Epidermal melanocyte (primary cell): Measurements from ENCODE around the gene THOC6.

Experiments used
- DNase-seq: peaks from one replicate; pipeline ENCODE4 v3.0.0; 2011; ENCODE audit warnings: low spot score; ENCODE audit not compliant: insufficient read length

THOC6 gene

GRCh38 chr16:3015865-3016521, 7.8 kb upstream of the THOC6 start:
- DNase-seq, result no peak

DNA sequence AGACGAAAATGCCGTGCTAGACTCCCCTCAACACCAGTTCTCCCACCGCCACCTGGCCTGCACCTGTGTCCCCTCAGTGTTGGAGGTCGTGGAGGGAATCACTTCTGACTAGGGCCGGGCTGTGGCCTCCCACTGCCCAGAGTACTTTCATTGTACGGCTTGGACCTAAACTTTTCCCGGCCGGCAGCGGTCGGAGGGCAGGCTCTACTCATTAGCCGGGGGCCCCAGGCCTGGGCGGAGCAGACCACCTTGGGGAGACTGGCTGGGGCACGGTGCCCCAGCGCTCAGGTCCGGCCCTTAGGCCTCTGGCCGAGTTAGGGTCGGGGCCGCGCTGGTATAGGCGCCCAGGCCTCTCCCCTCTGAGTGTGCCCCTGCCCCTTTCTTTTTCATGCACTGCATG, 6.5 kb upstream of the THOC6 start:
- DNase-seq, result no peak

DNA sequence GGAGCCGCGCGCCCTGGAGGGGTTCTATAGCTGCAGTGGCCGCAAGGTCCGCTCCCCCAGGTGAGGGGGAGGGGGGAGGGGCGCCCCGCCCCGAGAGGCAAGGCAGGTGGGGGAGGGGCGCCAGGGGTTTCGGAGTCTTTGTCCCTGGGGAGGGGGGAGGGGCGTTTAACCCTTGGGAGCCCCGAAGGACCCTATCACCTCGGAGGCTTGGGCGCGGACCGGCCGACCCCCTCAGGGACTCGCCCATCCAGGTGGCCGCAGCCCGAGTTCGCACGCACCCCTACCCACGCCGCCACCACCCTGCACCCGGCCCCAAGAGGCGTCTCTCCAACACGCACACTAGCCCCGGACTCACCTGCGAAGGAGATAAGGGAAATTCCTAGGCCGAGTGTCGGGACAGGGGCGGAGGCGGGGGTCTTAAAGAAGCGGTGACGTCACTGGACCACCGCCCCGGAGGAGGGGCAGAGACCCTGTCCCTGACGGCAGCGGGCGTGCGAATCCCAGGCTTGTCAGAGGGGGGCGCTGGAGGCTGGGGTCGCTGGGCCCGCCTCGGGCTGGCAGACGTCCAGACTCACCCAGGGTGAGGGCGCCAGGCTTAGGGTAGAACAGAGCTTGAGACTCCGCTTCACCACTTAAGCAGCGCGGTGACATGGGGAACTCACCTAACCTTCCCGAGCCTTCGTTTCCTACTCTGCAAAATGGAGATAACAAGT, 5.9 kb upstream of the THOC6 start, which contains the start of gene CLDN6:
Gene CLDN6 (minus strand): TSS at position 390 of the 713 bp plus-strand sequence. CDS start 2,162 bp downstream, outside the sequence.
- DNase-seq, result no peak

DNA sequence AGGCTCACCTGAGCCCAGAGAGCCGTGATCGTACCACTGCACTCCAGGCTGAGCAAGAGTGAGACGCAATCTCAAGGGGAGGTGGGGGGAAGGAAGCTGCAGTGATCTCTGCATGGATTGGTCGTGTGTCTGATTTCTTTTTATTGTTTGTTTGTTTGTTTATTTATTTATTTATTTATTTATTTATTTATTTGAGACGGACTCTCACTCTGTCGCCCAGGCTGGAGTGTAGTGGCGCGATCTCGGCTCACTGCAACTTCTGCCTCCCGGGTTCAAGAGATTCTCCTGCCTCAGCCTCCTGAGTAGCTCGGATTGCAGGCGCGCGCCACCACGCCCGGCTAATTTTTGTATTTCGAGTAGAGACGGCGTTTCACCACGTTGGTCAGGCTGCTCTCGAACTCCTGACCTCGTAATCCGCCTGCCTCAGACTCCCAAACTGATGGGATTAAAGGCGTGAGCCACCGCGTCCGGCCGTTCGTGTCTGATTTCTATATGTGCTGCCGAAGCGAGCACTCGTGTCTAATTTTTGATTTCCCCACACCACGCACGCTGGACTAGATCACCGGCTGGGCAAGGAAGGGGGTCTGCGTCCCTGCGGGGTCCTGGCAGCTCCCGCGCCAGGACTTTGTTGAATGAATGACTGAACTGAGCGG, 4.1 kb upstream of the THOC6 start:
- DNase-seq, result no peak

- peak; percentile 88 for DNase-seq
These were observed 3.6 kb upstream of the THOC6 start, which contains the start of gene TNFRSF12A for GRCh38 chr16:3020247-3020603. TSS of gene TNFRSF12A (plus strand) at chr16:3020368. CDS start at chr16:3020398, 30 bp downstream.

DNA sequence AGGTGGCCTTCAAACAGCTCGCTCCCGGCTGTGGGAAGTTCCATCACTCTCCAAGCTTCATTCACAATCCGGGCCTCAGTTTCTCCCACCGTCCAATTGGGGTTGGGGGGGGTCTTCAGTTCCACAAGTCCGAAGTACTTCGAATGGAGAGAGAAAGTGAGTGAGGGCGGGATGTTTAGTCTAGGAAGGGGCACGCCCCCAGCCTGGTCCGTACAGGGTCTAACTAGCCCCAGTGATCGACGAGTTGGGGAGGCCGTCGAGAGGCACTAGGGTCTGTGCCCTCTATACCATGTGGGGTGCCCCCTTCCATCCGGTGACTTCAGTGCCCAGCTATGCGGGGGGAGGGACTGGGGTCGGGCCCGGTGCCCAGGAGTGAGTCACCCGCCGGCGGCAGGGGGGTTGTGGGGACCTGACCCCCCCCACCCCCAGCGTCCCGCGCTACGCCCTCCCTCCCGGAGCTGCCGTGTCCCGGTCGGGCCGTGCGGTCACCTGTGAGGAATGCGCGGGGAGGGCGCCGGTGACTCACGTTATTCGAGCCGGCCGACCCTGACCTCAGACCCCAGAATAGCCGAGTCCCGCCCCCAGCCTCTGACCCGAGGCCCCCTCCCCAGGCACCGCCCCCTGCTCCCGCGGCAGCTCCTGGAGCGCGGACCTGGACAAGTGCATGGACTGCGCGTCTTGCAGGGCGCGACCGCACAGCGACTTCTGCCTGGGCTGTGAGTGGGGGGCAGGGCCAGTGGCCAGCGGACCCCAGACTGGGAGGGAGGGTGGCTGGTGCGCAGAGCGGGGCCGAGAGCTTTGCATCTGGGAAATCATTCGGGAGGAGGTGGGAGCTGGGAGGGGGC, 3.0 kb upstream of the THOC6 start:
- DNase-seq, result no peak

DNA sequence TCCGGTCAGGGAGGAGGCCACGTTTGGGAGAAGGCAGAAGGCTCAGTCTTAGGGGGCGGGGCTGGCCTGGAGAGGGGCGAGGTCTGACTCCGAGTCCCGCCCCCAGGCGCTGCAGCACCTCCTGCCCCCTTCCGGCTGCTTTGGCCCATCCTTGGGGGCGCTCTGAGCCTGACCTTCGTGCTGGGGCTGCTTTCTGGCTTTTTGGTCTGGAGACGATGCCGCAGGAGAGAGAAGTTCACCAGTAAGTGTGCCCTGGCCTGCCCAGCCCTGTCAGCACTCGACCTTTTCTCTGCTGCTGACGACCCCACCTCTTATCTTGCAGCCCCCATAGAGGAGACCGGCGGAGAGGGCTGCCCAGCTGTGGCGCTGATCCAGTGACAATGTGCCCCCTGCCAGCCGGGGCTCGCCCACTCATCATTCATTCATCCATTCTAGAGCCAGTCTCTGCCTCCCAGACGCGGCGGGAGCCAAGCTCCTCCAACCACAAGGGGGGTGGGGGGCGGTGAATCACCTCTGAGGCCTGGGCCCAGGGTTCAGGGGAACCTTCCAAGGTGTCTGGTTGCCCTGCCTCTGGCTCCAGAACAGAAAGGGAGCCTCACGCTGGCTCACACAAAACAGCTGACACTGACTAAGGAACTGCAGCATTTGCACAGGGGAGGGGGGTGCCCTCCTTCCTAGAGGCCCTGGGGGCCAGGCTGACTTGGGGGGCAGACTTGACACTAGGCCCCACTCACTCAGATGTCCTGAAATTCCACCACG, 2.2 kb upstream of the THOC6 start:
- peak; percentile 63 for DNase-seq

DNA sequence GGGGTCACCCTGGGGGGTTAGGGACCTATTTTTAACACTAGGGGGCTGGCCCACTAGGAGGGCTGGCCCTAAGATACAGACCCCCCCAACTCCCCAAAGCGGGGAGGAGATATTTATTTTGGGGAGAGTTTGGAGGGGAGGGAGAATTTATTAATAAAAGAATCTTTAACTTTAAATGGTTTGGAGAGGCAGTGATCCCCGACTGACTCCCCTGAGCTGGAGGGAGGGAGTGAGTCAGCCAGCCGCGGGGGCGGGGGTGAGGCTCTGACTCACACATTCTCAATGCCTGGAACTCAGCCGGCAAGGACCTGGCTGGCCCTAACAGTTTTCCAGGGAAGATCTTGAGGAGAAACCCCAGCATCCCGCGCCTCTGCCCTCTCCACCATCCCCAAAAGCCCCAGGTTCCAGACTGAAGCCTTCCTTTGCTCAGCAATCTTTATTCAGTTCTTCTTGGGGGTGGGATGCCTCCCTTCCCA, 1.6 kb upstream of the THOC6 start:
- DNase-seq, result peak; percentile 80

DNA sequence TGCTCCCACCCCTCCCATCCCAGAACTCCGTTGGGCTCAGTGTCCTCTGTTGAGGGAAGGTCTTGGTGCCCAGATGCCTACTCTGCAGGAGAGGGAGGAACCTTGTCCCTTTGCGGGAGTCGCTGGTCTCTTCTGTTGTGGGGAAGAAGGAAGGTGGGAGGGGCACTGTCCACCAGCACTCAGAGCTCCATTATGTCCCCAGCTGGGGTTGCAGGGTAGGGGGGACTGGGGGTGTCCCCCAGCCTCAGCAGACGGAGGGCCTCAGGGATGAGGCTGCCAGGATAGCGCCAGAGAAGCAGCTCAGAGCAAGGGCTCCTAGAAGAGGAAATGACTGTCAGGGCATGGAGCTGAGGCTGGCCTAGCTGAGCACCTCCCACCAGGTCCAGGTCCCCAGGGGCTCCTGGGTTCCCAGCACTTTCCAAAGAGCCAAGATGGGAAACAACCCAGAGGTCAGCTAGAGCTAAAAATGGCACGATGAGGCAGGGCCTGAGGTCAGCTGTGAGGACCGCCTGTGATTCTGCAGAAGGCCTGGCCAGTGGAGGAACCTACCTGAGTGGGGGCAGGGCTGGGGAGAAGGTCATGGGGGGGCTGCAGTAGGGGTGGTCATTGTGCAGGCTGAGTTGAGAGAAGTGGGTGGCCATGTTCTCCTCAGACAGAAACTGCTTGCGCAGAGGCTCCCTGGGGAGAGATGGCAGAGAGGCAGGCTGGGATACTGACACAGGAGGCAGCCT, 986 bp upstream of the THOC6 start:
- DNase-seq, result no peak

- DNase-seq, result no peak
These were observed 493 bp upstream of the THOC6 start for GRCh38 chr16:3023415-3023668.

GRCh38 chr16:3025032-3026002, 1.5 kb downstream of the THOC6 start:
- DNase-seq, result no peak

DNA sequence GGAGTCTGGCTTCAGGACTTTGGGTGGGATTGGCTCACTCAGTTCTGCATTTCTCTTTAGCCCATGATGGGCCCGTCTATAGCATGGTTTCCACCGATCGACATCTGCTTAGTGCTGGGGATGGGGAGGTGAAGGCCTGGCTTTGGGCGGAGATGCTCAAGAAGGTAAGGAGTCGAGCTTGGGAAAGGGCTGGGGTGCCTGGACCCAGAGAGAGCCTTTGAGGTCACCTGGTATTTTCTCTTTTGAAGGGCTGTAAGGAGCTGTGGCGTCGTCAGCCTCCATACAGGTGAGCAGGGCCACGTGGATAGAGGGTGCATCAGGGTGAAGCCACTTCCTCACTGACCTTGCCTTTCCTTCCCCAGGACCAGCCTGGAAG, 2.2 kb downstream of the THOC6 start:
- DNase-seq, result no peak

DNA sequence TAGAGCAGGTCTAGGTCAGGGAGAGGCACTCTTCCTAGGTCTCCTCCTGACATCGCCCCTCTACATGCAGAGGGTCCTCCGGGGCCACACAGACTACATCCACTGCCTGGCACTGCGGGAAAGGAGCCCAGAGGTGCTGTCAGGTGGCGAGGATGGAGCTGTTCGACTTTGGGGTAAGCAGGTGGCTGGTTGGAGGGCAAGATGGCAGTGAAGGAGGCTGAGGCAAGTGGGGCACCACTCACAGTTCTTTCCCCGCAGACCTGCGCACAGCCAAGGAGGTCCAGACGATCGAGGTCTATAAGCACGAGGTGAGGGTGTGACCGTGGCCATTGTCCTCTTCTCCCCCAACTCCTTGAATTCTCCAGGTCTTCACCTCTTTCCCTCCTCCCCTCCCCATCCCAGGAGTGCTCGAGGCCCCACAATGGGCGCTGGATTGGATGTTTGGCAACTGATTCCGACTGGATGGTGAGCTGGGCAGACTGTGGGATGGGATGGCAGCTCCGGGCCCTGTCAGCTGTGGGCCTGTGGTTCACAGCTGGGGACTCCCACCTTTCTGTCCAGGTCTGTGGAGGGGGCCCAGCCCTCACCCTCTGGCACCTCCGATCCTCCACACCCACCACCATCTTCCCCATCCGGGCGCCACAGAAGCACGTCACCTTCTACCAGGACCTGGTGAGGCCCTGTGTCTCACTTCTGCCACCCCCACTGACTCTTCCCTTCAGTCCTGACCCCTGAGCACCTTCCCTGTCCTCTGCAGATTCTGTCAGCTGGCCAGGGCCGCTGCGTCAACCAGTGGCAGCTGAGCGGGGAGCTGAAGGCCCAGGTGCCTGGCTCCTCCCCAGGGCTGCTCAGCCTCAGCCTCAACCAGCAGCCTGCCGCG, 3.0 kb downstream of the THOC6 start:
- DNase-seq, result no peak

GRCh38 chr16:3027489-3027795, 3.6 kb downstream of the THOC6 start:
- no peak for DNase-seq

- DNase-seq, result peak; percentile 65
These were observed 4.3 kb downstream of the THOC6 start for GRCh38 chr16:3027983-3028715.

- DNase-seq, result no peak
These were observed 5.0 kb downstream of the THOC6 start for GRCh38 chr16:3028716-3029319.

- no peak for DNase-seq
These were observed 5.8 kb downstream of the THOC6 start for GRCh38 chr16:3029491-3030221.
